NCI-H774 (cell line): ENCODE results near the gene USP15.

Source experiments
- DNase-seq: peaks from one replicate; lab custom pipeline; 2025; lab: John Stamatoyannopoulos, UW

USP15 gene

DNA sequence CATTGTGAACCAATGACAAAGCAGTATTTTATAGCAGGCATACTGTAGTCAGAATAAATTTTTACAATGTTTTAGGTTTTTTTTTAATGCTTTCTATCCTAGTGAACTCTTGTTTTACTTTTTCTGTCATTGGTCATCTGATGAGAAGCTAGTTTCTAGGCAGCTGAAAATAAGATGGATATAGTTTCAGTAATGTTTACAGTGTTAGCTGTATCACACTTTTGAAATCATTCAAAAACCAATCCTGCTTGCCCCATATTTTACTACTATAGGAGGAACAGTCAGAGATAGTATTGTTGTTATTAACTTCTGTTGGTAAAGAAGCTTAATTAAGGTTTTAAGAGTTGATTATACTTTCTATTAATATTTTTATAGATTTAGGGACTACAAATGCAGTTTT is 24.5 kb downstream of the USP15 start:
- no peak for DNase-seq

DNA sequence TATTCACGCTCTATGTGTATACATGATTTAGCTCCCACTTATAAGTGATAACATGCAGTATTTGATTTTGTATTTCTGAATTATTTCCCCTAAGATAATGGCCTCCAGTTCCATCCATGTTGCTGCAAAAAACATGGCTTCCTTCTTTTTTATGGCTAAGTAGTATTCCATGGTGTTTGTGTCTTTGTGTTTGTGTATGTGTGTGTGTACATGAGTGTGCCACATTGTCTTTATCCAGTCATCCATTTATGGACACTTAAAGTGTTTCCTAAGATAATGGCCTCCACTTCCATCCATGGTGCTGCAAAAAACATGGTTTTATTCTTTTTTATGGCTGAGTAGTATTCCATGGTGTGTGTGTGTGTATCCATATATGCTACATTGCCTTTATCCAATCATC is 25.1 kb downstream of the USP15 start:
- no peak for DNase-seq

DNA sequence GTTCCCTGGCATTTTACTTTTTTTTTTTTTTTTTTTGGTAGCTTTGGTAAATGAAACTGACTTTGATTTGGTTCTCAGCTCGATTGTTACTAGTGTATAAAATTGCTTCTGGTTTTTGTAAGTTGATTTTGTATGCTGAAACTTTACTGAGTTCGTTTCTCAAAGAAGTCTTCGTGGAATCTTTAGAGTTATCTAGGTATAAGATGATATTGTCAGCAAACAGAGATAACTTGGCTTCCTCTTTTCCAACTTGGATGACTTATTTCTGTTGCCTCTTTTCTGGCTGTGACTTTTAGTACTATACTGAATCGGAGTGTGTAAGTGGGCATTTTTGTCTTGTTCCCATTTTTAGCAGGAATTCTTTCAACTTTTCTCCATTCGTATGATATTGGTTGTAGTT is 28.1 kb downstream of the USP15 start:
- DNase-seq, result no peak

DNA sequence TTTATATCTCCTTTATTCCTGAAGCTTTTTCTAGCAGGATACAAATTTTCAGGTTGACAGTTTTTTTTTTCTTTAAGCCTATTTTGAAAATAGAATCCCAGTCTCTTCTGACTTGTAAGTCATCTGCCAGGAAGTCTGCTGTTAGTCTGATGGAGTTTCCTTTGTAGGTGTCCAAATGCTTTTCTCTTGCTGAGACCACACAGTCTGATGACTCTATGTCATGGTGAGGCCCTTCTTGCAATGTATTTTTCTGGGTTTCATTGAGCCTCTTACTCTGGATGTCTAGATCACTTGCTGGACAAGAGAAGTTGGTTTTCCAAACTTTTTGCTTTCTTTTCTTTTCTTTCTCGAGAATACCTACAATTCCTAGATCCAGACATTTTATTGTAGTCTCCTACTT is 30.6 kb downstream of the USP15 start:
- DNase-seq, result no peak

DNA sequence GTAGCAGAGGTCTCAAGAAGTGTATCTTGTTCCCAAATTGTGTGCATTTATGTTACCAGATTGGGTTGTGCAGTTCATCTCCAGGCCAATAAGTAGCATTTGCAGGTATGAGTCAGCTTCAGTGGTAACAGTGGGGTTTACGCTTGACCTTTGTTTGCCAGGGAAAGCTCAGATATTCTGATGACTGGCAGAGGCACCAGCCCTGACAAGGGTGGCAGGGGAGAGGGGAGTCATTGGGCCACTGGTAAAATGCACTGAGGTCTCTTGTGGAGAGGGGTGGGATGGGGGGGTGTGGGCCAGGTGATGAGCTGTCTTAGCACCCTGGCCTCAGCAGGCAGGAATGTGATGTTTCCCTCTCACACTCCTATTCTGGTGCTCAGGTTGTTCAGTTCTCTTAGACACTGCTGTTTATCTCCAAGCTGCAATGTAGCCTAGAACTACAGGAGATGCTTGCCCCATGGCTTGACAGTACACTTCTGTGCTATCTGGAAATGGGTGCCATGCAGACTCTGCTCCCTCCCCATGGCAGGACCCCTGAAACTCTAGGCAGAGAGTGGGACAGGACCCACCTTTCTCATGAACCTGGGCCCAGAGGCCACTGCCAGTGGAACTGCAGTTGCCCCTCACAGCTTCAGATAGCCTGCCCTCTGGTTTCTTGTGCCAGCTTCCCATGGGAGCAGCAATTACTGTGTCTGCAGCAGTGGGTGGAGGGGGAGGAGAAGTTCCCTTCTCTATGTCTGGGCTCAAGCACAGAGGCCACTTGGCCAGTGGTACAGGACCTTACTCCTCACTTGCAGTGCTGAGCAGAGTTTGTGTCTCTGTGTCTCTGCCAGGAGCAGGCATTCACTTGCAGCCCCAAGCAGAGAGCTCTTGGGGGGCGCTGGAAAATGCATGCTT is 31.9 kb downstream of the USP15 start:
- DNase-seq, result no peak

DNA sequence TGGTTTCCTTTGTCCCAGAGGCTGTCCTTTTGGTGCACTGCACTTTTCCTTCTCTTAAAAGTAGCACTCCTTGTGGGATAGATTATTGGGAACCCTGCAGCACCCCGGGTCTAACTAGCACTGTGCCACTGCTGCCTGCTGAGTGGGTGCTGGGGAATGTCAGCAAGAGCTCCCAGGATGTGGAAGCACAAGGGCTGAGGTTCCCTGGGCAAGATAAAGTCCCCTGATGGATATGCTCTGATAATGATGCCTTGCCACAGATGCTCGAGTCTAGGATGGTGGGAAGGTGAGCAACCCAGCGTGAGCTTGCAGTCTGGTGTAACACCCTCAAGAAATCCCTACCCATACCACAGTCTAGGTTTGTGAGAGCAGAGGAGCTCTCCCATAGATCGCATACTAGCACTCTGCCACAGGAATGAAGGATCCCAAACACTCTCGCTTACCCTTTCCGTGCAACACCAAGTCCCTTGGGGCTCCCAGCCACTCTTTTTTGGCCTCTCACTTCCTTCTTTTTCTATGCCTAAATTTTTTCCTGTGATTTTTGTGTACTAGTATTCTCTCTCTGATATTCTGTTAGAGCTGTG is 32.6 kb downstream of the USP15 start:
- no peak for DNase-seq

DNA sequence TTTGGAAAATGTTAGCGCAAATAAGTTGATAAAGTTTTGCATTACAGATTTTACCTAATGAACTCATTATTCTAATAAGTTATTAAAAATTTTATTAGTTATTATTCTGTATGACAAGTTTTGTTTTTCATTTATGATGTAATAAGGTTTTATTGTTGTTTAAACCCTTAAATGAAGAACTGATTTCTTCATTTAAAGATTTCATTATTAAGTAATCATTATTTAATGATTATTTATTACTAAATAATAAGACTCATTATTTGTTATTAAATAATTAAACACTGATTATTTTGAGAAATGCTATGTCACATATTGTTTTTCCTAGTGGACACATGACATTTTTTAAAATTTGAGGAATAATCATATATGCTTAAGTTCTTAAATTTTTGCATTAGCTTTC is 34.2 kb downstream of the USP15 start:
- DNase-seq, result no peak

DNA sequence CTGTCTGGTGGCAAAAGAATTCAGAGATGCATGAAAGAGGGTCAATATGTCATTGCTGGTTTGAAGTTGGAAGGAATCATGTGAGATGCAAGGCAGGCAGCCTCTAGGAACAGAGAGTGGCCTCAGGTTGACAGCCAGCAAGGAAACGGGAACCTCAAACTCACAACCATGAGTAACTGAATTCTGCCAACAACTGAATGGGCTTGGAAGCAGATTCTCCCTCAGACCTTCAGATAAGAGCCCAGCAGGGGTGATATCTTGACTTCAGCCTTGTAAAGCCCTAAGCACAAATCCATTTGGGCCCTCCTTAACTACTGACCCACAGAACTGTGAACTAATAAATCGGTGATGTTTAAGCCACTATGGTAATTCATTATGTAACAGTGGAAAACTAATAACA is 35.8 kb downstream of the USP15 start:
- DNase-seq, result no peak

DNA sequence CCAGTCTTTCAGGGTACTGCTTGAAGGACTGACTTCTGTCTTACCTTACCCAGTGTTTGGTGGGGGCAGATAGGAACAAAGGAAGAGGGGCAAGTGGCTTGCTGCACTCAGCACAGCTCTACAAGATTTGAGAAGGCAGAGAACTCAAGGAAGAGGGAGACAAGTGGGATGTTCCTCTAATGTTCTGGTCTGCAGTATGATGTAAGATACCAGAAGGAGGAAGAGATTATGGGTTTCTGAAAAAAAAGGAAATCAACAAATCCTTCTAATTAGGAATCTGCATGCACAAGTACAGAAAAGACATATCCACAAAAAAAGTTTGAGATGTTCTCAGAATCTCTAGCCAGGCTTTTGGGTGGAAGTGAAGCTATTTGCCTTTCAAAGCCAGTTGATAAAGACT is 37.1 kb downstream of the USP15 start:
- no peak for DNase-seq

DNA sequence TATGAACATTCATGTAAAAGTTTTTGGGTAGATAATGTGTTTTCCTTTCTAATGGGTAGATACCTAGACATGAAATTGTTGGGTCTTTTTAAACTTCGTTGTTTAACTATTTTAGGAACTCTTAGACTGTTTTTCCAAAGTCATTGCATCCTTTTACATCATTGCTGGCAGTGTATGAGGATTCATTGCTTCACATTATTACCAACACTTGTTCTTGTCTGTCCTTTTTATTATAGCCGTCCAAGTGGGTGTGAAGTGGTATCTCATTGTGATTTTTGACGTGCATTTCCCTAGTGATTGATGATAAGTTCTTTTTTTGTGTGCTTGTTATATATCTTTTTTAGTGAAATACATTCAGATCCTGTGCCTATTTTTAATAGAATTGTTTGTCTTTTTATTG is 39.4 kb downstream of the USP15 start:
- DNase-seq, result peak; percentile 41

DNA sequence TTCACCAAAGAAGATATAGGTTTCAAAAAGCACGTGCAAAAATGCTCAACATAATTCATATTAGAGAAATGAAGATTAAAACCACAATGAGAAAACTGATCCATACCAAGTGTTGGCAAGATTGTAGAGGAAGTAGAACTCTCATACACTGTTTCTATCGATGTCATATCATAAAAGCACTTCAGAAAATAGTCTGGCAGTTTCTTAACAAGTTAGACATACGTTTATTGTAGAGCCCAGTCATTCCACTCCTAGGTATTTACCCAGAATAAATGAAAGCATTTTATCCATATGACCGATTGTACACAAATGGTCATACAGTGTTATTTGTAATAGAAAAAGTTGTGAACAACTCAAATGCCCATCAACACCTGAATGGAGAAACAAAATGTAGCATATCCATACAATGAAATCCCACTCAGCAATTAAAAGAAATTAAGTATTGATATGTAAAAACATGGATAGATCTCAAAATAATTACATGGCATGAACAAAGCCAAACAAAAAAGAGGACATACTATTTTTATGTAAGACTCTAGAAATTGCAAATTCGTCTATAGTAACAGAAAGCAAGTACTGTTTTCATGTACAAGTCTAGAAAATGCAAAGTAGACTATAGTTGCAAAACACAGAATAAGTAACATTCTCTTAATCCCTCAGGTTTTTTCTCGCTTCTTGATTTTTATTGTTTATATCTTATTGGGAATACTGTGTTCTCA is 41.0 kb downstream of the USP15 start:
- DNase-seq, result no peak

DNA sequence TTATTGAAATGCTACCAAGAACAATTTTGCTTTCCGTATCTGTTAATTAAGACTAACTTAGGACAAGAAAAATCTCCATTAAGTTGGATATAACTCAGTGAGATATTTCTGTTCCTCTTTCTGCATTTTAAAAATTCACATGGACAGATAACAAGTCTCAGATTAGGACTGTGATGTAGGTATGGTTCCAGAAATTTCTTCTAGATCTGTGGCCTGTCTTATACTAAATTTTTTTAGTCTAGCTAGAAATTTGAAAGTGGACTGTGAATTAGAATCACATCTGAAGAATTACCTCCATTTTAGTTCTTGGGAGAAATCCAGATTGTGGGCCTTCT is 41.6 kb downstream of the USP15 start:
- no peak for DNase-seq

DNA sequence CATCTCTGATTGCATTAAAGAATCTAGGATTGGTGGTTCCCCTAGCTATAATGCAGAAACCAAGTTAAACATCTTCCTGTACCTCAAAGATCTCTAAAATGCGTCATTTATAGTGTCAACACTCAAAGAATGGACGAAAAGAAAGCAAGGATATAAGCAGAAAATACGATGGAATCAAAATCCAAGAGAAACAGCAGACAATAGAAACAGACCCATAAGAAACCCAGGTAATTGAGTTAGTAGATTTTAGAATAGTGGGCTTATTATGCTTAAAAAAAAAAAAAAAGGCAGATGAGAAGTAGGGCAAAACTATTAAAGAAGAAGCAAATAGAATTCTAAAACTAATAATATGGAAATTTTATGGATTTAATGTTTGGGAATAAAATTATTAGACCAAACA is 44.4 kb downstream of the USP15 start:
- no peak for DNase-seq

DNA sequence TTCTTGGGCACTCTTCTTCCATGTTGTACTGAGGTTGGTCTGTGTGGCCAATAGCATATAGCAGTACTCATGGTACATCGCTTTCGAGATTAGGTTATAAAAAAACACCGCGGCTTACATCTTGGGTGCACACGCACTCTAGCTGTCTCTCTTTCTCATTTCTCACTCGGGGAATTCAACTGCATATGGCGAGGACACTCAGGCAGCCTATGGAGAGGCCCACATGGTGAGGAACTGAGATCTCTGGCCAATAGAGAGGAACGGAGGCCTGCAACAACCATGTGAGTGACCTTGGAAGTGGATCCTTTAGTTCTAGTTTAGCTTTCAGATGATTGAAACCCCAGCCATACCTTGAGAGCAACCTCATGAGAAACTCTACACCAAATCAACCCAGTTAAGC is 45.6 kb downstream of the USP15 start:
- no peak for DNase-seq

DNA sequence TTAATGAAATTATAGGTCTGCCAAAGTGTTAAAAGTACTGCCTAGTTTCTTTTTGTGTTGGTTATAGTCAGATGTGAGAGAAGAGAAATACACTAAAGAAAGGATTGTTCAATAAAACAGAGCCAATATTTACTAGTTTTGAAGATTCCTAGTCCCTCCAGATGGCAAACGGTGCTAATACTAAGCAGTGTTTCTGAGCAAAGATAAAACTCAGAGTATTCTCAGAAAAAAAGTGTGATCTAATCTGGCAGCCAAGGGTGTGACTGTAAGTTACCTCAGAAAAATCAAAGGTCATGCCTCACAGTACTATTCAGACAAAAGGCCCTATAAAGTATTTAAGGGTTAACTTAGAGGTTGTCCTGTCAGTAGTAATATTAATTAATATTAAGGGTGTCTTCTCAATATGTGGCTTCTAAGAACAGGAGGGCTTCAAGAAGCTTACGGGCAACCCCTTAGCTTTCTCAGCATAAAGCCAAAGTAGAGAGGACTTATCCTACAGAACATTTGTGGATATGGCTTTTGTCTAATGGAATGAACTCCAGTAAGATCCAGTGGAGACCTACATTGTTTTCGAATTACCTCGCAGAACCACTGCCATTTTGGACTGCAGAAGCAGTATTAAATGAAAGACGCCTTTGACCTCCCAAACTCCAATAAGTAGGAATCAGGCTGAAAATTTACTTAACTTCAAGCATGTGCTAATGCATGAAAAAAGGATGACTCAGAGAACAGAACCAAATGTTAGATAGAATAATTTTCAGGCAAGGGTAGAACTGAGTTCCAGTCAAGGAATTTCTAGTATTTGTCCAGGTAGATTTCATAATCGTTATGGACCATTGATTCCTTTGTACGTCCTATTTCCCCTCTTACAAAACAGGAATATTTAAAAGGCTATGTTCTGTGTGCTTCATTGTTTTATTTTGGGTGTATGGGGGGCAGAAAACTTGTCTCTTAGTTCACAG is 46.6 kb downstream of the USP15 start:
- DNase-seq, result no peak

DNA sequence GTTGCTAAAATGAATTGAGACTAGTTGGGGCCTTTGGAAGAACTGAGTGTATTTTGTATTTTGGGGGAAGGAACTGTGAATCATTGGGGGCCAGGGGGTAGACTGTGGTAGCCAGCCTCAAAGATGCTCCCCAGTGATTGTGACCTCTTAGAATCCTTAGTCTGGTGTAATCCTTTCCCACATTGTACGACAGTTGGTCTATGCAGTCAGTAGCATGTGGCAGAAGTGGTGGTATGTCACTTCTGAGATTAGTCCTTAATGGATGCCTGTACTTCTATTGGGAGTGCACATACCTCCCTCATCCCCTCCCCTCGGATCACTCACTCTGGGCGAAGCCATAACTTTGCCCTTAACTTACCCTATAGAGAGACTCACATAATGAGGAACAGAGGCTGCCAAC is 48.0 kb downstream of the USP15 start:
- no peak for DNase-seq

DNA sequence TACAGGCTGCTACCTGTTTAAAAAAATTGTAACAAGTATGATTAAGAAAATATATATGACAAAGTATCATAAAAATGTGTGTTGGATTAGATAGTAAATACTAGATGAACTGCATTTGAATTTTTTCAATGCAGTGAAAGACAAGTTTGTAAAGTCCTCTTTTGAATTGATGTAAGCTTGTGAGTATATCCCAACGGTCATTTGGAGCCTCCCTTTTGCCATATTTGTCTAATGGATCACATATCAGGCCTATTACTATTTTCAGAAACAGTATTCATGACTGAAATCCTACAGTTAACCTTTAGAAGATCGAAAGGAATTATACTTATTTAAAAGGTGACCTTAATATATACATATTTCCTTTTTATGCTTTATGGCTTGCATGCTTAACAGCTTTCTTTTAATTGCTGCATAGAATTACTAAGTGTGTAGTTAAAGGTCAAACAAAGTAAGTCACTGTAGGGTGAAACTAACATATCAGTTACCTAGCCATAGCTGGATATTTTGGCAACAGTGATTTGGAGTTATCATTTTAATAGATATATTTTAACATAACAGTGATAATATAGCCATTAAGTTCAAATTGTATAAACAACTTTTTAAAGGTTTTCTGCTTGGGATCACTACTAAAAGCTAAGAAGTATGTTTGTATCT is 53.6 kb downstream of the USP15 start:
- no peak for DNase-seq

DNA sequence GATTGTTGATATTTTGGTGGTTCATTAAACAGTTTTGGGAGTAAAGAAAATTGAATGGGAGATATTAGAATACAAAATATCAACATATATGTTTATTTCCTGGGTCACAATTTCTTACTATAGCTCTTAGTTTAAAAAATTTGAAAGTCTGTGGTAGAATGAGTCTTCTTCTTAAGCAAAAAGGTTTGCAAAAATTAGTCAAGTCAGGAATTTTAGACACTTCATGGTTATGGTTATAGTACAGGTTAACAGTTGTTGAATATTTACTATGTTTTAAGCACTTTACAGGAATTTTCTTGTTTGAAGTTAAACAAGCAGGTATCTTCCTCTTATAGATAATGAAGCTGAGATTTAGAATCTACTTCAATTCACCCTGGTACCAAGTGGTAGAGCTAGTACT is 56.8 kb downstream of the USP15 start:
- no peak for DNase-seq

DNA sequence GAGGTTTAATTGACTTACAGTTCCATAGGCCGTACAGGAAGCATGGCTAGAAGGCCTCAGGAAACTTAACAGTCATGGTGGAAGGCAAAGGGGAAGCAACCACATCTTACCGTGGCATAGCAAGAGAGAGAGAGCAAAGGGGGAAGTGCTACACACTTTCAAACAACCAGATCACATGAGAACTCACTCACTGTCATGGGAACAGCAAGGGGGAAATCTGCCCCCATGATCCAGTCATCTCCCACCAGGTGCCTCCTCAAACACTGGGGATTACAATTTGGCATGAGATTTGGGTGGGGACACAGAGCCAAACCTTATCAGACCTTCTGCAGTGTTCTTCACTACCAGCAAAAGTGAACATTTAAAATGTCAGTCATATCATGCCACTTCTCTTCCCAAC is 58.9 kb downstream of the USP15 start:
- no peak for DNase-seq

DNA sequence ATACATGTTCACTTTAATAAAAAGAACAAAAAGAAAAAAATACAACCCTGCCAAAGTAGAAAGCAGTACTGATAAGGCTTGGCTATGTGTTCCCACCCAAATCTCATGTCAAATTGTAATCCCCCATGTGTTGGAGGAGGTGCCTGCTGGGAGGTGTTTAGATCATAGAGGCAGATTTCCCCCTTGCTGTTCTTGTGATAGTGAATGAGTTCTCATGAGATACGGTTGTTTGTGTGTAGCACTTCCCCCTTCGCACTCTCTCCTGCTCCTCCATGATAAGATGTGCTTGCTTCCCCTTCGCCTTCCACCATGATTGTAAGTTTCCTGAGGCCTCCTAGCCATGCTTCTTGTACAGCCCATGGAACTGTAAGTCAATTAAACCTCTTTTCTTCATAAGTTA is 59.9 kb downstream of the USP15 start:
- DNase-seq, result no peak

DNA sequence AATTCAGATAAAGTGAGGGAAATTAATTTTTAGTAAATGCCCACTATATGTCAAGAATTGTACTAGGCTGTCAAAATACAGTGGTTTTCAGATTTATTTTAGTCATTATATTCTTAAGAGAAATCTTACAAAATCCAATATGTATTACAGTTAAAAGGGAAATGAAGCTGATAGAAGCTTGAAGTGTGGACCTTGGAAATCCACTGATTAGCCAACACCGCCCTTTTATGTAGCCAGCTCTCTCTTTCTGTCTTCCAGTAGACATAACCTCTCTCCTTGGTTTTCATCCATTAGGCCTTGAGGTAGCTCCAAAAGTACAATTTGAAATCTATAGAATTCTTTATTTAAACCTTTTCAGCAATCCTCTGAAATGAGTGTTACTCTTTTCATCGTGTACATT is 63.2 kb downstream of the USP15 start:
- no peak for DNase-seq
